Measurements from ENCODE around the gene MARCHF2.

- TF ChIP-seq EP300 (IDR thresholded peaks at IDR 0.05) (no peak), CTCF (IDR thresholded peaks at IDR 0.05) (no peak)
Observed at GRCh38 chr19:8477889-8478288, 64.8 kb downstream of the MARCHF2 start.
